PC-3 (cell line): ENCODE results near the gene ARHGAP23. TPM values are rescaled to one million over a fixed set of nuclear protein-coding genes. Genes with fewer than 3 reads are reported as not detected.
A peak's percentile ranks its signal among the peaks of the same experiment; 100 is the strongest.
"Not testable (repeated sequence)": the region's sequence is repeated elsewhere in the genome, so short reads cannot be mapped to it uniquely, and the experiment has no call there.

Source experiments
- ATAC-seq: fragments of 200-7000 bp; cut with Tn5 transposase; 2 replicates; pipeline ENCODE4 v1.9.1; 2020; ENCODE audit warnings: mild to moderate bottlenecking, moderate library complexity
- BruUV-seq: library from RNA; stranded (reverse); fragments of 400-500 nt; replicated peaks from 2 replicates; lab custom pipeline; 2021; lab: Mats Ljungman, UMichigan
- CTCF ChIA-PET: fragments of 300-600 bp; sonication (Branson Sonifier 250); formaldehyde crosslinking; loops from one replicate; lab custom pipeline; 2022; ENCODE audit warnings: antibody characterized with exemption; lab: Charles Lee
- POLR2A ChIA-PET: fragments of 300-600 bp; sonication (Branson Sonifier 250); formaldehyde crosslinking; loops from one replicate; lab custom pipeline; 2022; ENCODE audit warnings: antibody characterized with exemption; ENCODE audit not compliant: unreplicated experiment; lab: Charles Lee
- DNase-seq: peaks from one replicate; pipeline ENCODE4 v3.0.0-alpha.2; 2015
- H2AFZ ChIP-seq: fragments of 300-600 bp; sonication (generic); 2 replicates; pipeline ENCODE4 v1.6.0; 2016; ENCODE audit warnings: antibody characterized with exemption, low read length
- H3F3A ChIP-seq: fragments of 300-600 bp; sonication (generic); one replicate; pipeline ENCODE4 v1.6.0; 2017; ENCODE audit warnings: antibody characterized with exemption, low read length, control low read depth, mild to moderate bottlenecking; ENCODE audit not compliant: unreplicated experiment
- H3K27ac ChIP-seq: fragments of 300-600 bp; sonication (generic); 2 replicates; pipeline ENCODE4 v1.5.1; 2016; ENCODE audit warnings: mild to moderate bottlenecking, low read length
- H3K27me3 ChIP-seq: fragments of 300-600 bp; sonication (generic); 2 replicates; pipeline ENCODE4 v1.6.1; 2016; ENCODE audit warnings: low read length, mixed read lengths
- H3K36me3 ChIP-seq: fragments of 300-600 bp; sonication (generic); 2 replicates; pipeline ENCODE4 v1.6.1; 2016; ENCODE audit warnings: low read depth, mixed run types, low read length, mixed read lengths
- H3K4me1 ChIP-seq: fragments of 300-600 bp; sonication (generic); 2 replicates; pipeline ENCODE4 v1.5.1; 2016; ENCODE audit warnings: low read length; ENCODE audit not compliant: insufficient read depth
- H3K4me2 ChIP-seq: fragments of 300-600 bp; sonication (generic); 2 replicates; pipeline ENCODE4 v1.6.0; 2016; ENCODE audit warnings: low read length
- H3K4me3 ChIP-seq: fragments of 300-600 bp; sonication (generic); 2 replicates; pipeline ENCODE4 v1.5.1; 2016; ENCODE audit warnings: mild to moderate bottlenecking, low read length, mixed read lengths
- H3K79me2 ChIP-seq: fragments of 300-600 bp; sonication (generic); 2 replicates; pipeline ENCODE4 v1.6.1; 2017; ENCODE audit warnings: low read length, mixed read lengths
- H3K9ac ChIP-seq: fragments of 300-600 bp; sonication (generic); 2 replicates; pipeline ENCODE4 v1.6.0; 2016; ENCODE audit warnings: mild to moderate bottlenecking, low read length
- H3K9me2 ChIP-seq: fragments of 300-600 bp; sonication (generic); replicated peaks from 2 replicates; pipeline ENCODE4 v1.6.1; 2016; ENCODE audit warnings: mixed run types, low read length, mixed read lengths
- H3K9me3 ChIP-seq: fragments of 300-600 bp; sonication (generic); 2 replicates; pipeline ENCODE4 v1.6.1; 2016; ENCODE audit warnings: low read length, mixed read lengths
- H4K20me1 ChIP-seq: fragments of 300-600 bp; sonication (generic); 2 replicates; pipeline ENCODE4 v1.6.1; 2016; ENCODE audit warnings: low read length, mixed read lengths
- EZH2 ChIP-seq: fragments of 300-600 bp; sonication (generic); IDR thresholded peaks from one replicate; pipeline ENCODE4 v1.6.1; 2017; ENCODE audit warnings: antibody characterized with exemption, mild to moderate bottlenecking, low read length; ENCODE audit not compliant: unreplicated experiment
- EZH2phosphoT487 ChIP-seq: fragments of 300-600 bp; sonication (generic); IDR thresholded peaks from 2 replicates; pipeline ENCODE4 v1.6.1; 2018; ENCODE audit warnings: mild to moderate bottlenecking, antibody characterized with exemption, low read length, borderline replicate concordance
- intact Hi-C: fragments of 100-400 bp; cut with micrococcal nuclease; formaldehyde crosslinking; loops from 2 replicates; pipeline ENCODE4 v1.9.0; 2023
- total RNA-seq: library from RNA; depleted of rRNA; stranded (reverse); fragments of >200 nt; gene quantifications from 2 replicates; pipeline ENCODE4 v1.2.3, GENCODE V29; 2014
- TF ChIP-seq, protein P1 (sequence below): fragments of 300-600 bp; sonication (generic); conservative IDR thresholded peaks from 2 replicates; pipeline ENCODE4 v1.5.1; 2017; ENCODE audit warnings: antibody characterized with exemption, low read depth, mild to moderate bottlenecking, low read length

Gene ARHGAP23
- total RNA-seq, 1 experiment from 2014 or later, result 9.0 TPM

DNA sequence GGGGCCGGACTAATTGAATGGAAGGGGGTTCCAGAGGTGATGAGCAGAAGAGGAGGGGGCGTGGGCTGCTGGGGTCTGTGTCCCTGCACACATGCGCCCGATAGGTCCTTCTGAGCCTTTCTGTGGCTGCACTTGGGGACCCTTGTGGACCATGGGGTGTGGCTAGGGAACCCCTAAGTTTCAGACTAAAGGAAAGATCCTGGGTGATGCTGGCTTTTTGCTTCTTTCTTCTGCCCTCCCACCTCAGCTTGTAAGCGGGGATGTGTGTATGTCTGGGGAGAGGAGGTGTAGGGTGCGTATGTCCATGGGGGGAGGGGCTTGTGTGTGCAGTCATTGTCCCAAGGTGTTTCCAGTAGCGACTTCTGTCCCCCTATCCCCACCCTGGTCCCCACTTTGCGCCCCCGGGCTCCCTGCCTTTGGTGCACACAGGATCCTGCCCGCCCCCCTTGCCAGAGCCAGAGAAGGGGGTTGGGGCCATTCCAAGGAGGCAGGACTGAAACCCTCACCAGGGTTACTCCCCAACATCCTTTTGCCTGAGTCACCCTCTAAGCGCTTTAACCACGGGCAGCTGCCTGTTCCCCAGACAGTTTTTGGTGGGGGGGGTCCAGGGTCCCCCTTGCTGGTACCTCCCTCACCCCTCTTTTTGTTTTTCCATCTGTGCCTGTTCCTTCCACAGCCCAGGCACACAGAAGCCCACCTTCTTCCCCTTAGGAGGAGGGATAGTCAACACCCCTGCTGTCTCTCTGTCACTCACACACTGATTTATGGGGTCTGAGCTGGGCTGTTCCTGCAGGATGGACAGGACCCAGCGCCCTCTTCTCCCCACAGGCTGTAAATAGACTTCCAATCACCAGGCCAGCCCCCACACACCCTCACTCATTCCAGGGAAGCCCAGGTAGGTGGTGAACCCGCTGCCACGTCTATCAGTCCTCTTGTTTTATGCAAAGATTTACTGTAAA is 83.2 kb downstream of the ARHGAP23 start:
- Histone ChIP-seq H3K9me3 (no peaks in the 10 kb centered on the region), H3K9me2 (no peaks in the 10 kb centered on the region), H3K79me2 (no peaks in the 10 kb centered on the region), H3K9ac (no peak overlapping the region), H3K27me3 (no peaks in the 10 kb centered on the region), H3K4me3 (no peak overlapping the region), H2AFZ (no peak overlapping the region), H3K4me1 (peaks cover 4% of the 10 kb centered on the region; the same call in 1 of the 2 replicates), H3K4me2 (no peak overlapping the region), H4K20me1 (no peaks in the 10 kb centered on the region), H3K36me3 (no peaks in the 10 kb centered on the region), H3F3A (no peaks in the 10 kb centered on the region), H3K27ac (no peak overlapping the region)
- ATAC-seq (no peak; the same call in 1 of the 2 replicates), DNase-seq (no peak)
- ChIA-PET CTCF (no interaction called here), POLR2A (no interaction called here)
- intact Hi-C loops, result no loop called here
- TF ChIP-seq, protein P1, sequence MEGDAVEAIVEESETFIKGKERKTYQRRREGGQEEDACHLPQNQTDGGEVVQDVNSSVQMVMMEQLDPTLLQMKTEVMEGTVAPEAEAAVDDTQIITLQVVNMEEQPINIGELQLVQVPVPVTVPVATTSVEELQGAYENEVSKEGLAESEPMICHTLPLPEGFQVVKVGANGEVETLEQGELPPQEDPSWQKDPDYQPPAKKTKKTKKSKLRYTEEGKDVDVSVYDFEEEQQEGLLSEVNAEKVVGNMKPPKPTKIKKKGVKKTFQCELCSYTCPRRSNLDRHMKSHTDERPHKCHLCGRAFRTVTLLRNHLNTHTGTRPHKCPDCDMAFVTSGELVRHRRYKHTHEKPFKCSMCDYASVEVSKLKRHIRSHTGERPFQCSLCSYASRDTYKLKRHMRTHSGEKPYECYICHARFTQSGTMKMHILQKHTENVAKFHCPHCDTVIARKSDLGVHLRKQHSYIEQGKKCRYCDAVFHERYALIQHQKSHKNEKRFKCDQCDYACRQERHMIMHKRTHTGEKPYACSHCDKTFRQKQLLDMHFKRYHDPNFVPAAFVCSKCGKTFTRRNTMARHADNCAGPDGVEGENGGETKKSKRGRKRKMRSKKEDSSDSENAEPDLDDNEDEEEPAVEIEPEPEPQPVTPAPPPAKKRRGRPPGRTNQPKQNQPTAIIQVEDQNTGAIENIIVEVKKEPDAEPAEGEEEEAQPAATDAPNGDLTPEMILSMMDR, result no peak
- TF ChIP-seq EZH2phosphoT487, result no peak
- TF ChIP-seq EZH2, result no peak
- BruUV-seq, result TSS peak; percentile 37

- H3K9ac ChIP-seq, result no peak overlapping the region
- no peak overlapping the region for H2AFZ ChIP-seq
- H3K9me3 ChIP-seq, result no peaks in the 10 kb centered on the region
- H3K4me3 ChIP-seq, result no peak overlapping the region
- DNase-seq (no peak), ATAC-seq (no peak)
- H3K4me1 ChIP-seq, result peaks cover 4% of the 10 kb centered on the region; the same call in 1 of the 2 replicates
- no peak overlapping the region for H3K27ac ChIP-seq
- ChIA-PET POLR2A (no interaction called here), CTCF (no interaction called here)
- TF ChIP-seq, protein P1, result no peak
- TF ChIP-seq EZH2 (no peak), EZH2phosphoT487 (no peak)
- H3K27me3 ChIP-seq, result no peaks in the 10 kb centered on the region
- H3K4me2 ChIP-seq, result no peak overlapping the region
- H3F3A ChIP-seq, result no peaks in the 10 kb centered on the region
- H3K36me3 ChIP-seq, result no peaks in the 10 kb centered on the region
- H3K9me2 ChIP-seq, result no peaks in the 10 kb centered on the region
- BruUV-seq, result no TSS peak
- no peaks in the 10 kb centered on the region for H3K79me2 ChIP-seq
- no peaks in the 10 kb centered on the region for H4K20me1 ChIP-seq
- intact Hi-C loops, result no loop called here
Observed at GRCh38 chr17:38512473-38513058, 84.3 kb downstream of the ARHGAP23 start.

GRCh38 chr17:38526526-38526925 is 98.3 kb downstream of the ARHGAP23 start:
- H3K4me2 ChIP-seq, H3K9ac ChIP-seq, BruUV-seq, CTCF ChIA-PET, DNase-seq, POLR2A ChIA-PET, H3K4me3 ChIP-seq, intact Hi-C loops, H3K27ac ChIP-seq, ATAC-seq, H2AFZ ChIP-seq, H3K4me1 ChIP-seq, H4K20me1 ChIP-seq, H3F3A ChIP-seq, H3K9me3 ChIP-seq, H3K9me2 ChIP-seq, H3K36me3 ChIP-seq, H3K27me3 ChIP-seq, H3K79me2 ChIP-seq: not testable (repeated sequence)

- H3K27ac ChIP-seq, H3K9ac ChIP-seq, H3K4me2 ChIP-seq, H3F3A ChIP-seq, intact Hi-C loops, H3K9me2 ChIP-seq, H3K27me3 ChIP-seq, H2AFZ ChIP-seq, H3K36me3 ChIP-seq, ATAC-seq, POLR2A ChIA-PET, H3K4me1 ChIP-seq, CTCF ChIA-PET, H3K4me3 ChIP-seq, H3K9me3 ChIP-seq, H3K79me2 ChIP-seq, H4K20me1 ChIP-seq, BruUV-seq: not testable (repeated sequence)
- DNase-seq, result peak; percentile 4
Observed at GRCh38 chr17:38528141-38528540, 99.9 kb downstream of the ARHGAP23 start.
